ENCODE measurements around the gene SETD1B.

The SETD1B gene

DNA sequence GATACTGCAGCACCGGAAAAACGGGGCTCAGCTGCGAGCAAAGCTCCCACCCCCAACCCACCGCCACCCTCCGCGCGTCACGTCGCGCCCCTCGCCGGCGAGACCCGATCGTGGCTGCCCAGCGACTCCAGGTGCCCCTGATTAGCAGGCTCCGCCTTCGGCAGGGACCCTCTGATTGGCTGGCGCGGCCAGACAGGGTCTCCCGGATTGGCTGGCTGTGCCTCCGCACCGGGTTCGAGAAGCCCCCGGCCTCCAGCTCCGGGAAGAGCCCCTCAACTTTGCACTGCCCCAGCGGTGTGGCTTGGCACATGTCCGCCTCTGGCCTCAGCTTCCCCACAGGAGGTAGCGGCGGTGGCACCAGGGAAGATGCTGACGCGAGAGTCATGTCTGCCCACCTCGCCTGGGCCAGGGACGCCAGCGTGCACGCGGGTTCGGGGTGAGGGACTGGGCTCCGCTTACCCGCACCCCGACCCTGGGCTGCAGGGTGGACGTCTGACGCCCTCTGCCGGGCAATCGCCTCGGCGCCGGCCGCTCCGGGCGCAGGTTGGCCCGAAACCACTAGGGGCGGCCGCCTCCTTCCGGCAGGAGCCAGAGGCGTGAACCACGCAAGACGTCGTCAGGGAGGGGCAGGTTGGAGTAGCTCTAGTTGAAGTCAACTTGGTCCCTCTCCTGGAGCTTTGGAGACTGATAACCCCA, 9.8 kb upstream of the SETD1B start:
- H3K36me3 ChIP-seq: peaks cover 22% of the 10 kb centered on the region
- TF ChIP-seq, protein P1, sequence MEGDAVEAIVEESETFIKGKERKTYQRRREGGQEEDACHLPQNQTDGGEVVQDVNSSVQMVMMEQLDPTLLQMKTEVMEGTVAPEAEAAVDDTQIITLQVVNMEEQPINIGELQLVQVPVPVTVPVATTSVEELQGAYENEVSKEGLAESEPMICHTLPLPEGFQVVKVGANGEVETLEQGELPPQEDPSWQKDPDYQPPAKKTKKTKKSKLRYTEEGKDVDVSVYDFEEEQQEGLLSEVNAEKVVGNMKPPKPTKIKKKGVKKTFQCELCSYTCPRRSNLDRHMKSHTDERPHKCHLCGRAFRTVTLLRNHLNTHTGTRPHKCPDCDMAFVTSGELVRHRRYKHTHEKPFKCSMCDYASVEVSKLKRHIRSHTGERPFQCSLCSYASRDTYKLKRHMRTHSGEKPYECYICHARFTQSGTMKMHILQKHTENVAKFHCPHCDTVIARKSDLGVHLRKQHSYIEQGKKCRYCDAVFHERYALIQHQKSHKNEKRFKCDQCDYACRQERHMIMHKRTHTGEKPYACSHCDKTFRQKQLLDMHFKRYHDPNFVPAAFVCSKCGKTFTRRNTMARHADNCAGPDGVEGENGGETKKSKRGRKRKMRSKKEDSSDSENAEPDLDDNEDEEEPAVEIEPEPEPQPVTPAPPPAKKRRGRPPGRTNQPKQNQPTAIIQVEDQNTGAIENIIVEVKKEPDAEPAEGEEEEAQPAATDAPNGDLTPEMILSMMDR (IDR thresholded peaks at IDR 0.05; ENCODE audit: low read depth, low read length): peak; percentile 99
- no peaks in the 10 kb centered on the region for H3K9me3 ChIP-seq
- peak; percentile 92 for DNase-seq
- H3K27me3 ChIP-seq: no peaks in the 10 kb centered on the region
- H3K4me1 ChIP-seq: peaks cover 16% of the 10 kb centered on the region
- peak overlapping the region; percentile 66 for H3K4me3 ChIP-seq (ENCODE audit: low read depth, low read length)

DNA sequence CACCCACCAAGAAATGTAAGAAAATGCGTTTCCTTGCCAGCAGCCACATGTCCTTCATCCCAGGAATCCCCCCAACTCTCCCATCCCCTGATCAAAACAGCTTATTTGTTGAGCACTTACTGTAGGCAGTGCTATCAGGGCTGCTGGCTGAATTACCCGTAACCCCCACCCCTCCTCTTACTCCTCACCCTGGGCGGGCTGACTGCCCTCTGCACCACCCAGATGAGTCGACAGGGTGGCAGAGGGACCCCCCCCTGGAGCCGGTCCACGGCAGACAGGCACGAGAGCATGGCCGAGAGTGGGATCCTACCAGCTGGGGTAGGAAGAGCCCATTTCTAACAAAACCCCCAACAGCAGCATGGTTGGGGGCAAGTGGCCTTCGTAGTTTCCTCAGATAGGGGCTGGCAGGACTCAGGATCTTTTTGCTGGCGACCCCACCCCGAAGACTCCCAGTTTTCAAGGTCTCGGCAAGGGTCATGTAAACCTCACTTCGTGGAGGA, 9.2 kb upstream of the SETD1B start:
- Histone ChIP-seq H3K36me3 (peaks cover 26% of the 10 kb centered on the region), H3K4me1 (peaks cover 16% of the 10 kb centered on the region), H3K4me3 (ENCODE audit: low read depth, low read length) (peak overlapping the region; percentile 66), H3K9me3 (no peaks in the 10 kb centered on the region), H3K27me3 (no peaks in the 10 kb centered on the region)
- peak; percentile 44 for DNase-seq
- TF ChIP-seq, protein P1 (IDR thresholded peaks at IDR 0.05; ENCODE audit: low read depth, low read length): no peak

DNA sequence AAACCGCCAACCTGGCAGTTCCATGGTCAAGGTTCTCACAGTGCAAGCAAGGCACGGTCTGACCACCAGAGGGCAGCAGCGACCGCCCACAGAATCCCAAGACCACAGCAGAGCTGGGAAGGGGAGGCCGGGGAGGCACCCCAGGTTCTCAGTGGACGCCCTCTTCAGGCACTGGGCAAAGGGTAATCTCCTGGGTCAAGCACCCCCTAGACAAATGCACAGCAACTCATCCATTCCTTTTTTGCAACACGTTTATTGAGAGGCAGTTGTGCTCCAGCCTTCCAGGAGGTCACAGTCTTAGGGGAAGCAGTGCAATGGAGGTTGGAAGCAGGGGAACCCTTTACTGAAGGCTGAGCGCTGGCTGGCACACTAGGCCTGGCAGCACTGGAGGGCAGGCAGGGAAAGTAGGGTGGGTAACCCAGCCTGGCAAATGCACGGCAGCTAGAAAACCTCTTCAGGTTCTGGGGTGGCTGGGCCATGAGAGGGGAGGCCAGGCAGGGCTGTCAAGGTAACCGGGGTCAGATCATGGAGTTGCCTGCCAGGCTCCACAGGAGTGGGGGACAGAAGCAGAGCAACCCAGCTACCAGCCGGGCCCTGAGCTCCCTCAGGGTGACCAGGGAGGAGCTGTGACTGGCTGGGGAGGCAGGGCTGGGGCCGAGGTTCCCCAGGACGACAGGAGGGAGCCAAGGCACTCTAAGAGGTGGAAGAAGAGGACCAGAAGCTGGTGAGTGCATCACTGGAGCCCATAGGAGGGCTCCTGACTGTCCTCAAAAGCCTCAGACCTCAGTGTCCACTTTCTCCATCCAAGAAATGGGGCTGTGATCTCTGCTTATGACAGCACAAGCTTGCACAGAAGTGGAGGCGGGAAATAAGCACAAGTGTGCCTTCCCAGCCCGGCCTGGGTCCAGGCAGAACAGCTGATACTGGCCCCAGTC, 8.5 kb upstream of the SETD1B start:
- peaks cover 16% of the 10 kb centered on the region for H3K4me1 ChIP-seq
- H3K9me3 ChIP-seq: no peaks in the 10 kb centered on the region
- TF ChIP-seq, protein P1 (IDR thresholded peaks at IDR 0.05; ENCODE audit: low read depth, low read length): peak; percentile 97
- H3K36me3 ChIP-seq: peaks cover 28% of the 10 kb centered on the region
- peak; percentile 88 for DNase-seq
- H3K27me3 ChIP-seq: no peaks in the 10 kb centered on the region
- H3K4me3 ChIP-seq (ENCODE audit: low read depth, low read length): peak overlapping the region; percentile 66

DNA sequence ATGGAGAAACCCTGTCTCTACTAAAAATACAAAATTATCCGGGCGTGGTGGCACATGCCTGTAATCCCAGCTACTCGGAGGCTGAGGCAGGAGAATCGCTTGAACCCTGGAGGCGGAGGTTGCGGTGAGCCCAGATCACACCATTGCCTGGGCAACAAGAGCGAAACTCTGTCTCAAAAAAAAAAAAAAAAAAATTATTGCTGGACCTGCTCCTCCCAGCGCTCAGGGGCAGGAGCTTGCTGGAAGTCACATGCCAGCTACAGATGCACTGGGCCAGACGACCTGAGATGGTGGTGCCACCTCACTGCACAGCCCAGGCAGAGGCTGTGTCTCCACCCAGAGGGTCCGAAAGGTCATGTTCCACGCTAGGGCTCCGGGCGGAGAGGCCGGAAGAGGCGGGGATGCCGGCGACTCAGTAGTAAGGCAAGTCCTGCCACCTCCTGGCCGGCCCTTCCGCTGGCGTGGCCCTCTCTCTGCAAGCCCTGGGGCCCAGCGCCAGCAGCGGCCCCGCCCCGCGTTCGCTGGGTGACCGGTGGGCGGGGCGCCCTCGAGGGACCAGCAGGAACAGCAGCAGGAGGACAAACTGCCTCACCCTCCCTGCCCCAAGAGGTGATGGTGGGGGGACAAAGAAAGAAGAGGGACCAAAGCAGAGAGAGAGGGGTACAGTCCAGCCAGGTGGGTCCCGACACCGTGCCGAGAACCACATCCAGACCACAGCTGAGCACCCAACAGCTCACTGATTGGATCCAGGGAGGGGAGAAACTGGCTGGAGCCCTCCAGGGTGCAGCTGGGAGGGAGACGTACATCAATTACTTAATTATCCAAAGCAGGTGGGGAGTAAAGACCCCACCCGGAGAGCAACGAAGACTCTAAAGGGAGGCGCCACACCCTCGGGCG, 6.7 kb upstream of the SETD1B start:
- H3K4me3 ChIP-seq (ENCODE audit: low read depth, low read length): peak overlapping the region; percentile 63
- DNase-seq: peak; percentile 92
- peaks cover 38% of the 10 kb centered on the region for H3K36me3 ChIP-seq
- no peaks in the 10 kb centered on the region for H3K9me3 ChIP-seq
- TF ChIP-seq, protein P1 (IDR thresholded peaks at IDR 0.05; ENCODE audit: low read depth, low read length): peak; percentile 22
- H3K27me3 ChIP-seq: no peaks in the 10 kb centered on the region
- peaks cover 16% of the 10 kb centered on the region for H3K4me1 ChIP-seq

DNA sequence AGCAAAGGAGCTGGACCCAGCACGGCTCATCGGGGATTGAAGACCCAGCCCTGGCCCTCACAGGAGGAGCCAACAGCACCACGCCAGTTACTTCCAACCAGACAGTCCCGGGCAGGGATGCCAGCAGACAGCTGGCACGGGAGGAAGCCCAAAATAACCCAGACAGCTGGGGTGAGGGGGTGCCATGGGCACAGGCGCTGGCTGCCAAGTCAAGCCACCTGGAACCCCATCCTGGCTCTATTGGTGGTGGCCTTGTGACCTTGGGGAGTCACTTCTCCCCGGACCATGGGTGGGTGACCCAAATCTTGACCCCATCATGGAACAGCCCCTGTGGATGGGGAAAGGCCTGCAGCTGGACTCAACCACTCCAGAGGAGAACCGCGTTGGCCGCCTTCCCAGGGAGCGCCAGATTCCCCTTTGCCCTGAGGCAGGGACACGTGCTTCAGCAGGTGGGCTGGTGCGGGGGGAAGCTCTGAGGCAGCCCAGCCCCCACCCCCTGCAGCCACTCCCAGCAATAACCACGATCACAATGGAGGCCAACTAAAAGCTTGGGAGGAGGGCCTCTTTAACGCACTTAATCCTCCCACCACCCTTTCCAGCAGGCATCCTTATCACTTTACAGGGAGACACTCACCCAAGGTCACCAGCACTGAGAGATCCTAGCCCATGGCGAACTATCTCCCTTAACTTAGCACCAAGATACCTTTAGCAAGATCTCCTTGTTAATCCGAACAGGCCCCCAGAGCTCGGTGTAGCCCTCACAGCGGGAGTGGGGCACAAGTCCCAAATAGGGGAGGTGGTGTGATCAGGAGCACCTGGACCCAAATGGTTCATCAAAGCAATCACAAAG, 5.6 kb upstream of the SETD1B start:
- TF ChIP-seq, protein P1 (IDR thresholded peaks at IDR 0.05; ENCODE audit: low read depth, low read length): no peak
- peaks cover 16% of the 10 kb centered on the region for H3K4me1 ChIP-seq
- no peaks in the 10 kb centered on the region for H3K27me3 ChIP-seq
- H3K36me3 ChIP-seq: peaks cover 38% of the 10 kb centered on the region
- no peaks in the 10 kb centered on the region for H3K9me3 ChIP-seq
- peak; percentile 98 for DNase-seq
- peak overlapping the region; percentile 63 for H3K4me3 ChIP-seq (ENCODE audit: low read depth, low read length)

All from BE2C (cell line).